HCT116 (cell line): ENCODE results near the gene REEP6. TPM values are rescaled to one million over a fixed set of nuclear protein-coding genes. Genes with fewer than 3 reads are reported as not detected.

Experiments used
- ATAC-seq: fragments of 200-7000 bp; cut with Tn5 transposase; 2 replicates; pipeline ENCODE4 v1.9.1; 2020; ENCODE audit warnings: mild to moderate bottlenecking, moderate library complexity
- BruUV-seq: library from RNA; stranded (reverse); fragments of 400-500 nt; replicated peaks from 2 replicates; lab custom pipeline; 2021; lab: Mats Ljungman, UMichigan
- CTCF ChIA-PET: fragments of 300-600 bp; sonication (Branson Sonifier 250); formaldehyde crosslinking; loops from one replicate; lab custom pipeline; 2021; ENCODE audit warnings: antibody characterized with exemption; lab: Charles Lee
- POLR2A ChIA-PET: fragments of 300-600, 350-600 bp; sonication (Branson Sonifier 250); formaldehyde crosslinking; loops from one replicate; lab custom pipeline; 2021; ENCODE audit warnings: antibody characterized with exemption; lab: Charles Lee
- RAD21 ChIA-PET, 2 experiments: fragments of 300-600 bp; sonication (Branson Sonifier 250); formaldehyde crosslinking; loops; one replicate each; lab custom pipeline; 2023; ENCODE audit warnings: low total read pairs in 2 of 2; ENCODE audit not compliant: uncharacterized antibody in 2 of 2, unreplicated experiment in 2 of 2, low non-redundant PET in 1 of 2; lab: Charles Lee
- DNase-seq: peaks from one replicate; pipeline ENCODE4 v3.0.0-alpha.2; 2010; ENCODE audit warnings: low read depth, low spot score
- H2AFZ ChIP-seq: fragments of 200-600 bp; shearing (Covaris generic), sonication (generic); 2 replicates; pipeline ENCODE4 v1.6.1; 2017; ENCODE audit warnings: low read depth, mixed run types, mixed read lengths, antibody characterized with exemption, low read length; ENCODE audit not compliant: poor library complexity, severe bottlenecking
- H3K27ac ChIP-seq: 2 replicates; pipeline ENCODE4 v1.5.1; 2012; ENCODE audit warnings: low read depth, low read length
- H3K27me3 ChIP-seq: fragments of 200-600 bp; sonication (generic); 2 replicates; pipeline ENCODE4 v1.6.1; 2016; ENCODE audit warnings: mixed run types, low read length, mixed read lengths; ENCODE audit not compliant: insufficient read depth
- H3K36me3 ChIP-seq, 2 experiments: fragments of 200-500 bp in 1 of 2; fragments of 200-600 bp in 1 of 2; sonication (Bioruptor generic) in 1 of 2; sonication (generic) in 1 of 2; 2 replicates each; pipeline versions ENCODE4 v1.5.1 to v1.6.1; 2014 to 2016; ENCODE audit warnings: low read length in 2 of 2, inconsistent platforms in 1 of 2, mixed read lengths in 1 of 2, mixed run types in 1 of 2; ENCODE audit not compliant: insufficient read depth in 2 of 2, control insufficient read depth in 1 of 2
- H3K4me1 ChIP-seq, 2 experiments: fragments of 200-600 bp in 1 of 2; sonication (generic) in 1 of 2; 2 replicates each; pipeline versions ENCODE4 v1.5.1 to v1.6.1; 2012 to 2017; ENCODE audit warnings: low read length in 2 of 2, inconsistent platforms in 1 of 2, mild to moderate bottlenecking in 1 of 2, mixed read lengths in 1 of 2, mixed run types in 1 of 2, moderate library complexity in 1 of 2; ENCODE audit not compliant: insufficient read depth in 2 of 2, control insufficient read depth in 1 of 2
- H3K4me2 ChIP-seq: fragments of 200-600 bp; sonication (generic); 2 replicates; pipeline ENCODE4 v1.6.1; 2017; ENCODE audit warnings: mixed run types, low read length, mixed read lengths
- H3K4me3 ChIP-seq, 2 experiments: fragments of 200-600 bp in 1 of 2; sonication (generic) in 1 of 2; replicated peaks in 1 of 2; 2 replicates each; pipeline ENCODE4 v1.5.1; 2011 to 2016; ENCODE audit warnings: low read length in 2 of 2, control low read depth in 1 of 2, low read depth in 1 of 2, mild to moderate bottlenecking in 1 of 2, mixed read lengths in 1 of 2, mixed run types in 1 of 2
- H3K79me2 ChIP-seq: fragments of 200-600 bp; sonication (generic); 2 replicates; pipeline ENCODE4 v1.6.1; 2017; ENCODE audit warnings: mild to moderate bottlenecking, mixed run types, low read length, moderate library complexity, mixed read lengths; ENCODE audit not compliant: insufficient read depth
- H3K9ac ChIP-seq: fragments of 200-600 bp; sonication (generic); 2 replicates; pipeline ENCODE4 v1.6.1; 2016; ENCODE audit warnings: low read length, mixed read lengths
- H3K9me2 ChIP-seq: fragments of 200-600 bp; sonication (generic), shearing (Covaris generic); 2 replicates; pipeline ENCODE4 v1.6.1; 2017; ENCODE audit warnings: mixed run types, mild to moderate bottlenecking, moderate library complexity; ENCODE audit not compliant: insufficient read depth
- H3K9me3 ChIP-seq, 2 experiments: fragments of 200-500 bp in 1 of 2; fragments of 200-600 bp in 1 of 2; sonication (Bioruptor generic) in 1 of 2; sonication (generic) in 1 of 2; 2 replicates each; pipeline ENCODE4 v1.6.1; 2014 to 2017; ENCODE audit warnings: low read length in 2 of 2, mixed read lengths in 2 of 2, inconsistent platforms in 1 of 2, low read depth in 1 of 2, mild to moderate bottlenecking in 1 of 2, mixed run types in 1 of 2, moderate library complexity in 1 of 2; ENCODE audit not compliant: control insufficient read depth in 1 of 2, insufficient read depth in 1 of 2
- H4K20me1 ChIP-seq: fragments of 200-600 bp; sonication (generic), shearing (Covaris generic); 2 replicates; pipeline ENCODE4 v1.6.1; 2017; ENCODE audit warnings: mixed run types, mild to moderate bottlenecking, moderate library complexity; ENCODE audit not compliant: insufficient read depth
- EGR1 ChIP-seq: IDR thresholded peaks from 2 replicates; pipeline ENCODE4 v1.6.1; 2012; ENCODE audit warnings: low read depth
- ELF1 ChIP-seq: IDR thresholded peaks from 2 replicates; pipeline ENCODE4 v1.6.1; 2012; ENCODE audit warnings: low read depth, borderline replicate concordance
- EZH2 ChIP-seq: fragments of 200-600 bp; sonication (generic); IDR thresholded peaks from 2 replicates; pipeline ENCODE4 v1.6.1; 2017; ENCODE audit warnings: antibody characterized with exemption, mixed run types
- EZH2phosphoT487 ChIP-seq: fragments of 200-600 bp; IDR thresholded peaks from 2 replicates; pipeline ENCODE4 v1.6.1; 2018; ENCODE audit warnings: antibody characterized with exemption, borderline replicate concordance
- FOSL1 ChIP-seq: IDR thresholded peaks from 2 replicates; pipeline ENCODE4 v1.6.1; 2012; ENCODE audit warnings: low read depth
- JUND ChIP-seq: IDR thresholded peaks from 2 replicates; pipeline ENCODE4 v1.6.1; 2012
- POLR2A ChIP-seq: IDR thresholded peaks from 2 replicates; pipeline ENCODE4 v1.7.0; 2011; ENCODE audit warnings: borderline replicate concordance; ENCODE audit not compliant: insufficient read depth, insufficient read length; ENCODE audit errors: extremely low read depth
- POLR2AphosphoS5 ChIP-seq: IDR thresholded peaks from 2 replicates; pipeline ENCODE4 v1.6.1; 2011; ENCODE audit warnings: mild to moderate bottlenecking, low read depth, low read length, moderate library complexity
- RAD21 ChIP-seq: IDR thresholded peaks from 2 replicates; pipeline ENCODE4 v1.6.1; 2012; ENCODE audit warnings: low read depth, mild to moderate bottlenecking
- REST ChIP-seq: IDR thresholded peaks from 2 replicates; pipeline ENCODE4 v1.6.1; 2012; ENCODE audit warnings: low read depth
- SIN3A ChIP-seq: IDR thresholded peaks from 2 replicates; pipeline ENCODE4 v1.6.1; 2012; ENCODE audit warnings: low read depth
- SP1 ChIP-seq: IDR thresholded peaks from 2 replicates; pipeline ENCODE4 v1.6.1; 2012; ENCODE audit warnings: low read depth
- SRF ChIP-seq: IDR thresholded peaks from 2 replicates; pipeline ENCODE4 v1.6.1; 2012; ENCODE audit warnings: low read depth
- TCF7L2 ChIP-seq: IDR thresholded peaks from 2 replicates; pipeline ENCODE4 v1.7.0; 2011; ENCODE audit warnings: borderline replicate concordance, inconsistent platforms; ENCODE audit not compliant: insufficient read depth, insufficient read length; ENCODE audit errors: extremely low read depth
- YY1 ChIP-seq: IDR thresholded peaks from 2 replicates; pipeline ENCODE4 v1.6.1; 2011; ENCODE audit warnings: low read length, low read depth, moderate library complexity, mild to moderate bottlenecking; ENCODE audit not compliant: insufficient replicate concordance; ENCODE audit errors: extremely low read depth
- ZFX ChIP-seq: fragments of 450-650 bp; IDR thresholded peaks from 2 replicates; pipeline ENCODE4 v1.6.1; 2017
- intact Hi-C: fragments of 100-400 bp; cut with micrococcal nuclease; formaldehyde crosslinking; loops from 2 replicates; pipeline ENCODE4 v1.10.0; 2022
- total RNA-seq: library from RNA; stranded (reverse); gene quantifications from one replicate; pipeline ENCODE4 v1.2.1, GENCODE V29; 2021; ENCODE audit not compliant: unreplicated experiment
- TF ChIP-seq, protein P1 (sequence below): IDR thresholded peaks from 2 replicates; pipeline ENCODE4 v1.6.1; 2012
- TF ChIP-seq, protein P2 (sequence below): IDR thresholded peaks from 2 replicates; pipeline ENCODE4 v1.6.1; 2011; ENCODE audit warnings: mild to moderate bottlenecking, low read length, moderate library complexity; ENCODE audit not compliant: insufficient replicate concordance; ENCODE audit errors: extremely low read depth

The REEP6 gene
- total RNA-seq, 1 experiment from 2014 or later: 53.9 TPM

- Histone ChIP-seq H3K9me2 (no peaks in the 10 kb centered on the region), H3K27ac (peak overlapping the region; percentile 52; the same call in 1 of the 2 replicates), H3K4me2 (peak overlapping the region; percentile 64), H3K36me3 (peaks cover 0 to 3% of the 10 kb centered on the region in 2 experiments; a peak in 1 of 4 replicates), H3K79me2 (no peaks in the 10 kb centered on the region), H3K9ac (peak overlapping the region; percentile 21; the same call in 1 of the 2 replicates), H2AFZ (no peak overlapping the region), H3K9me3 (no peaks in the 10 kb centered on the region), H4K20me1 (no peaks in the 10 kb centered on the region), H3K27me3 (no peaks in the 10 kb centered on the region), H3K4me3 (no peak overlapping the region), H3K4me1 (peaks cover 23 to 47% of the 10 kb centered on the region in 2 experiments)
- CTCF ChIA-PET: interaction anchor here (1.0 to 4.0 kb wide), 8 partner anchors 10 to 370 kb away, joined by 3 to 49 read pairs (median 4); partner anchors contain the start of gene CIRBP
- intact Hi-C loops: no loop called here
- ATAC-seq (no peak), DNase-seq (no peak)
- no TSS peak for BruUV-seq
- POLR2A ChIA-PET: interaction anchor here (0.6 to 3.3 kb wide), 11 partner anchors 9 to 567 kb away, joined by 3 to 28 read pairs (median 6); partner anchors contain the start of genes CIRBP and REEP6
- TF ChIP-seq EZH2phosphoT487 (no peak), FOSL1 (no peak), ELF1 (no peak), TCF7L2 (no peak), JUND (no peak), EZH2 (no peak), POLR2A (no peak), SIN3A (no peak), SP1 (no peak), SRF (no peak), POLR2AphosphoS5 (no peak), EGR1 (no peak), ZFX (no peak), RAD21 (no peak), YY1 (no peak), REST (no peak)
- TF ChIP-seq, protein P1, sequence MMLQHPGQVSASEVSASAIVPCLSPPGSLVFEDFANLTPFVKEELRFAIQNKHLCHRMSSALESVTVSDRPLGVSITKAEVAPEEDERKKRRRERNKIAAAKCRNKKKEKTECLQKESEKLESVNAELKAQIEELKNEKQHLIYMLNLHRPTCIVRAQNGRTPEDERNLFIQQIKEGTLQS: no peak
- TF ChIP-seq, protein P2, sequence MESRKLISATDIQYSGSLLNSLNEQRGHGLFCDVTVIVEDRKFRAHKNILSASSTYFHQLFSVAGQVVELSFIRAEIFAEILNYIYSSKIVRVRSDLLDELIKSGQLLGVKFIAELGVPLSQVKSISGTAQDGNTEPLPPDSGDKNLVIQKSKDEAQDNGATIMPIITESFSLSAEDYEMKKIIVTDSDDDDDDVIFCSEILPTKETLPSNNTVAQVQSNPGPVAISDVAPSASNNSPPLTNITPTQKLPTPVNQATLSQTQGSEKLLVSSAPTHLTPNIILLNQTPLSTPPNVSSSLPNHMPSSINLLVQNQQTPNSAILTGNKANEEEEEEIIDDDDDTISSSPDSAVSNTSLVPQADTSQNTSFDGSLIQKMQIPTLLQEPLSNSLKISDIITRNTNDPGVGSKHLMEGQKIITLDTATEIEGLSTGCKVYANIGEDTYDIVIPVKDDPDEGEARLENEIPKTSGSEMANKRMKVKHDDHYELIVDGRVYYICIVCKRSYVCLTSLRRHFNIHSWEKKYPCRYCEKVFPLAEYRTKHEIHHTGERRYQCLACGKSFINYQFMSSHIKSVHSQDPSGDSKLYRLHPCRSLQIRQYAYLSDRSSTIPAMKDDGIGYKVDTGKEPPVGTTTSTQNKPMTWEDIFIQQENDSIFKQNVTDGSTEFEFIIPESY: no peak
- RAD21 ChIA-PET: interaction anchor here in 1 of 2 experiments (1.1 kb wide), 1 partner anchor 11 kb away, joined by 4 read pairs; no protein-coding TSS in a partner anchor
Measured at GRCh38 chr19:1456121-1456900, 34.7 kb upstream of the REEP6 start.
